Esophagus muscularis mucosa (tissue), 3 donors: Measurements from ENCODE around the gene SLC1A1.

ENCODE experiments used
- POLR2A ChIP-seq: fragments of 450-650 bp; IDR thresholded peaks from one replicate; pipeline ENCODE4 v1.6.1; 2017; ENCODE audit warnings: antibody characterized with exemption, moderate library complexity, mild to moderate bottlenecking, low read depth
- POLR2AphosphoS5 ChIP-seq, 2 donors: sonication (generic); formaldehyde crosslinking; IDR thresholded peaks; one replicate each; pipeline ENCODE4 v1.6.1; 2017; ENCODE audit warnings: antibody characterized with exemption in 2 of 2
- TF ChIP-seq, protein P1 (sequence below), 3 experiments: fragments of 200-600 bp in 2 of 3; fragments of 450-650 bp in 1 of 3; sonication (generic) in 2 of 3; IDR thresholded peaks; one replicate each; pipeline ENCODE4 v1.5.1; 2017 to 2019; ENCODE audit warnings: antibody characterized with exemption in 3 of 3, mild to moderate bottlenecking in 2 of 3, moderate library complexity in 1 of 3

DNA sequence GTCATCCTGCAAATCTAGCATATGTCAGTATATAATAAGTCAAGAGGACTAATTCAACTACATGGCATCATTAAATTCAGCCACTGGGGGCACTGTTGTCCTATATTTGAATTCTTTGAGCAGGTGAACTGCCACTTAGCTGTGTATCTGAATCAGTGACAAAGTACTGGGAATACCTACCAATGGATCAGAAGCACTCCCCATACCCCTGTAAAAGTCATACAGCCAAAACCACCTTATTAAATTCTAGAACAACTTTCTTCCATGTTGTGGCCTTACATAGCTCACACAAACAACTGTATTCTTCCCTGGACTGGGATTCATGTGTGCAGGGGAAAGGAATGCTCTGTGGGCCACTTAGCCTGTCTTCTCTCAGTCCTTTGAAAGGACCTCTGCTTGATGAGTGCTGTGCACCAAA, 114.4 kb downstream of the SLC1A1 start:
- TF ChIP-seq, protein P1, sequence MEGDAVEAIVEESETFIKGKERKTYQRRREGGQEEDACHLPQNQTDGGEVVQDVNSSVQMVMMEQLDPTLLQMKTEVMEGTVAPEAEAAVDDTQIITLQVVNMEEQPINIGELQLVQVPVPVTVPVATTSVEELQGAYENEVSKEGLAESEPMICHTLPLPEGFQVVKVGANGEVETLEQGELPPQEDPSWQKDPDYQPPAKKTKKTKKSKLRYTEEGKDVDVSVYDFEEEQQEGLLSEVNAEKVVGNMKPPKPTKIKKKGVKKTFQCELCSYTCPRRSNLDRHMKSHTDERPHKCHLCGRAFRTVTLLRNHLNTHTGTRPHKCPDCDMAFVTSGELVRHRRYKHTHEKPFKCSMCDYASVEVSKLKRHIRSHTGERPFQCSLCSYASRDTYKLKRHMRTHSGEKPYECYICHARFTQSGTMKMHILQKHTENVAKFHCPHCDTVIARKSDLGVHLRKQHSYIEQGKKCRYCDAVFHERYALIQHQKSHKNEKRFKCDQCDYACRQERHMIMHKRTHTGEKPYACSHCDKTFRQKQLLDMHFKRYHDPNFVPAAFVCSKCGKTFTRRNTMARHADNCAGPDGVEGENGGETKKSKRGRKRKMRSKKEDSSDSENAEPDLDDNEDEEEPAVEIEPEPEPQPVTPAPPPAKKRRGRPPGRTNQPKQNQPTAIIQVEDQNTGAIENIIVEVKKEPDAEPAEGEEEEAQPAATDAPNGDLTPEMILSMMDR (IDR thresholded peaks at IDR 0.05): peak; percentile 57 to 81 (median 60)
- TF ChIP-seq POLR2A (no peak), POLR2AphosphoS5 (IDR thresholded peaks at IDR 0.05) (no peak)
